ENCODE measurements around the gene ARMS2. TPM values are rescaled to one million over a fixed set of nuclear protein-coding genes. Genes with fewer than 3 reads are reported as not detected.

Gene ARMS2, protein sequence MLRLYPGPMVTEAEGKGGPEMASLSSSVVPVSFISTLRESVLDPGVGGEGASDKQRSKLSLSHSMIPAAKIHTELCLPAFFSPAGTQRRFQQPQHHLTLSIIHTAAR
- total RNA-seq, result not detected in 2 replicates
- long read RNA-seq, result 0 reads

DNA sequence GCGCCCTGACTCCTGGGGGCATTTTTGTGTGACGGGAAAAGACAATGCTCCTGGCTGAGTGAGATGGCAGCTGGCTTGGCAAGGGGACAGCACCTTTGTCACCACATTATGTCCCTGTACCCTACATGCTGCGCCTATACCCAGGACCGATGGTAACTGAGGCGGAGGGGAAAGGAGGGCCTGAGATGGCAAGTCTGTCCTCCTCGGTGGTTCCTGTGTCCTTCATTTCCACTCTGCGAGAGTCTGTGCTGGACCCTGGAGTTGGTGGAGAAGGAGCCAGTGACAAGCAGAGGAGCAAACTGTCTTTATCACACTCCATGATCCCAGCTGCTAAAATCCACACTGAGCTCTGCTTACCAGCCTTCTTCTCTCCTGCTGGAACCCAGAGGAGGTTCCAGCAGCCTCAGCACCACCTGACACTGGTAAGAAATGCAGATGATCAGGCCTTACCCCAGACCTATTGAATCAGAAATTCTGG is at the start of gene ARMS2:
TSS of gene ARMS2 (plus strand) at position 51 of the 478 bp plus-strand sequence. CDS start at position 126, 75 bp downstream.
- Mint-ChIP-seq H3K4me1 (ENCODE audit: unreplicated experiment) (peaks cover 43% of the 10 kb centered on the region), H3K27me3 (ENCODE audit: unreplicated experiment) (no peaks in the 10 kb centered on the region), H3K36me3 (ENCODE audit: unreplicated experiment) (no peaks in the 10 kb centered on the region), H3K9me3 (ENCODE audit: unreplicated experiment) (no peaks in the 10 kb centered on the region), H3K4me3 (ENCODE audit: unreplicated experiment) (no peak within 1 kb of the TSS), H3K27ac (ENCODE audit: unreplicated experiment) (peak within 1 kb of the TSS; percentile 56)
- DNase-seq (ENCODE audit: extremely low spot score, unreplicated experiment), result no peak
- TF ChIP-seq, protein P1, sequence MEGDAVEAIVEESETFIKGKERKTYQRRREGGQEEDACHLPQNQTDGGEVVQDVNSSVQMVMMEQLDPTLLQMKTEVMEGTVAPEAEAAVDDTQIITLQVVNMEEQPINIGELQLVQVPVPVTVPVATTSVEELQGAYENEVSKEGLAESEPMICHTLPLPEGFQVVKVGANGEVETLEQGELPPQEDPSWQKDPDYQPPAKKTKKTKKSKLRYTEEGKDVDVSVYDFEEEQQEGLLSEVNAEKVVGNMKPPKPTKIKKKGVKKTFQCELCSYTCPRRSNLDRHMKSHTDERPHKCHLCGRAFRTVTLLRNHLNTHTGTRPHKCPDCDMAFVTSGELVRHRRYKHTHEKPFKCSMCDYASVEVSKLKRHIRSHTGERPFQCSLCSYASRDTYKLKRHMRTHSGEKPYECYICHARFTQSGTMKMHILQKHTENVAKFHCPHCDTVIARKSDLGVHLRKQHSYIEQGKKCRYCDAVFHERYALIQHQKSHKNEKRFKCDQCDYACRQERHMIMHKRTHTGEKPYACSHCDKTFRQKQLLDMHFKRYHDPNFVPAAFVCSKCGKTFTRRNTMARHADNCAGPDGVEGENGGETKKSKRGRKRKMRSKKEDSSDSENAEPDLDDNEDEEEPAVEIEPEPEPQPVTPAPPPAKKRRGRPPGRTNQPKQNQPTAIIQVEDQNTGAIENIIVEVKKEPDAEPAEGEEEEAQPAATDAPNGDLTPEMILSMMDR (IDR thresholded peaks at IDR 0.05), result no peak

DNA sequence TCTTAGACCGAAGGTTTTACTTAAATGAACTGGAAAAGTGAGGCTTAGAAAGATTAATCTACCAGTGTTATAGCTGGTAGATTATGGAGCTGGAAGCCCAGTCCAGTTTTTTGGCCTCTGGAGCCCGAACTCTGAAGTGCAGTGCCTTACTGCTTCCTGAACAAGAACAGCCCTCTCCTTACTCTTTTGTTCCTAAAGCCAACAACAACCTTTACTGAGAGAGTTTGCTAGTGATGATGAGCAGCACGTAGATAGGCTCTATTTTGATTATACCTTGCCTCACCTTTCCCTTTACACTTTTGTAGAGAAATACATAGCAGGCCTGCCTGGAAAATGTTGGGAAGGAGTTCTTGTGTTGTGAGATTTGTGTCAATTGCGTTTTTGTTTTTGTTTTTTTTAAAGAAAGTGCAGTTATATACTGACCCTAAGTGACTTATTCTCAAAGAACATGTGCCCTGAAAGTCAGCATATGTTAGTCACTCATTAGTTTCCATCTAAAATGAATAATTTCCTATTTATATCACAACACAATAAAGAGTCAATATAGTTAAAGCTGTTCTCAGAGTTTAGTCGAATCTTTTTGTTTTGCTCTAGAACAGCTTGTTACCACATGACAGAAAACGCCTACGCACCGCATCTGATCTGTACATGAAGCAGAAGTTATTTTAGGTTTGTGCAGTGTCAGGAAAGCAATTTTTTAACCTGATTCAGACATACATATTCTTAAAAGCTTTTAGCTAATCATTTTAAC is 46.9 kb upstream of the ARMS2 start:
- H3K9me3 Mint-ChIP-seq (ENCODE audit: unreplicated experiment), result no peaks in the 10 kb centered on the region
- no peaks in the 10 kb centered on the region for H3K27me3 Mint-ChIP-seq (ENCODE audit: unreplicated experiment)
- TF ChIP-seq, protein P1 (IDR thresholded peaks at IDR 0.05), result no peak
- DNase-seq (ENCODE audit: extremely low spot score, unreplicated experiment), result no peak
- H3K36me3 Mint-ChIP-seq (ENCODE audit: unreplicated experiment), result peaks cover 38% of the 10 kb centered on the region
- H3K4me3 Mint-ChIP-seq (ENCODE audit: unreplicated experiment), result no peak overlapping the region
- peaks cover 13% of the 10 kb centered on the region for H3K4me1 Mint-ChIP-seq (ENCODE audit: unreplicated experiment)
- H3K27ac Mint-ChIP-seq (ENCODE audit: unreplicated experiment), result no peak overlapping the region

DNA sequence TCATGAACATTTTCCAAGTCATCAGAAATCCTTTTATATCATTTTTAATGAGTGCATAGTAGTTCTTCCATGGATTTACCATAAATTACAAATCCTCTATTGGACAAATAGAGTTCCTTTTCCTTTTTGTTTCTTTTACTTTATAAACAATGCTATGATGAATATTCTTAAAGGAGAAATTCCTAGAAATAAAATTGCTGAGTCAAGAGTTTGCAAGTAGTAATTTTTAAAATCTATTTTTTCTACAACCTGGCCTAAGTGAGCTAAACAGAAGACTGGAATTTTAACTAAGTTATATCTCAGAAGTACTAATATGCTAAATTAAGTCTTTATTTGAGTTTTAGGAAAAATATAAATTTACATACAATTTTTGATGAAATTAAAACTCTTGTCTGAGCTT is 41.1 kb upstream of the ARMS2 start:
- Mint-ChIP-seq H3K9me3 (ENCODE audit: unreplicated experiment) (no peaks in the 10 kb centered on the region), H3K36me3 (ENCODE audit: unreplicated experiment) (peaks cover 63% of the 10 kb centered on the region), H3K27me3 (ENCODE audit: unreplicated experiment) (no peaks in the 10 kb centered on the region), H3K27ac (ENCODE audit: unreplicated experiment) (no peak overlapping the region), H3K4me3 (ENCODE audit: unreplicated experiment) (no peak overlapping the region), H3K4me1 (ENCODE audit: unreplicated experiment) (peaks cover 24% of the 10 kb centered on the region)
- DNase-seq (ENCODE audit: extremely low spot score, unreplicated experiment), result no peak
- TF ChIP-seq, protein P1 (IDR thresholded peaks at IDR 0.05), result no peak

DNA sequence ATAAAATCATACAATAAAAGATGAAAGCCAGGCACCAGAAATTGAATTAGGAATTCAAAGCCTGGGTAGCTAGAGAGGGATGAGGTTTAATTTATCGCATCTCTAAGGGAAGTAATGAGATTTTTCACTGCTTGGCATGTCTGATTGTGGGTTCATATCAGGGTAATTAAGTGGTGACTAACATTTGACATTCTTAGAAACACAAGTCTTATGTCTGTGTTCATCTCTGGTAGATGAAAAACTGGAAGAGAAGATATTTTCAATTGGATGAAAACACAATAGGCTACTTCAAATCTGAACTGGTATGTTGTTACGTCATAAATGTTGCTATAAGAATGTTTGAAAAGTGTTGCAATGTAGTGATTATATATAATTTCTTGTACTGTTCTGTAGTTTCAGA is 36.8 kb upstream of the ARMS2 start:
- DNase-seq (ENCODE audit: extremely low spot score, unreplicated experiment), result no peak

DNA sequence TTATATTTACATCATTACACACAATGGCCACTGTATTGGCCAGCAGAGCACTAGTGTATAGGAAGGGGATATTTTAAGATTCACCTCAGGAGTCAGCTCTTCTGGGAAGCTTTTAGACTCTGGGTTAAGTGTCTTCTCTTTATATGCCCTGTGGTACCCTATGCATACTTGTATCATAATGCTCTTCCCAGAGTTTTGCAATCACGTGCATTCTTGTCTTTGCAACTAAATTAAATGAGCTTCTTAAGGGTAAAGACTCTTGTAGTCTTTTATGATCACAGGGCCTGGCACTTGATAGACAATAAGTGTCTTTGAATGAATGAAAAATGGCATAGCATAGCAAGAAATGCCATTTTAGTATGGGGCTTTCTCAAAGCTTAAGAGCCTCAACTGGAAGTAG is 35.4 kb upstream of the ARMS2 start:
- Mint-ChIP-seq H3K4me3 (ENCODE audit: unreplicated experiment) (no peak overlapping the region), H3K27ac (ENCODE audit: unreplicated experiment) (no peak overlapping the region), H3K4me1 (ENCODE audit: unreplicated experiment) (peaks cover 50% of the 10 kb centered on the region), H3K36me3 (ENCODE audit: unreplicated experiment) (peaks cover 64% of the 10 kb centered on the region), H3K27me3 (ENCODE audit: unreplicated experiment) (no peaks in the 10 kb centered on the region), H3K9me3 (ENCODE audit: unreplicated experiment) (no peaks in the 10 kb centered on the region)
- TF ChIP-seq, protein P1 (IDR thresholded peaks at IDR 0.05), result no peak
- DNase-seq (ENCODE audit: extremely low spot score, unreplicated experiment), result no peak

More for the DNA sequence above, 36.8 kb upstream of the ARMS2 start:
- H3K27me3 Mint-ChIP-seq (ENCODE audit: unreplicated experiment), result no peaks in the 10 kb centered on the region
- H3K36me3 Mint-ChIP-seq (ENCODE audit: unreplicated experiment), result peaks cover 67% of the 10 kb centered on the region
- H3K27ac Mint-ChIP-seq (ENCODE audit: unreplicated experiment), result peak overlapping the region; percentile 4
- no peaks in the 10 kb centered on the region for H3K9me3 Mint-ChIP-seq (ENCODE audit: unreplicated experiment)
- TF ChIP-seq, protein P1 (IDR thresholded peaks at IDR 0.05), result no peak
- peaks cover 50% of the 10 kb centered on the region for H3K4me1 Mint-ChIP-seq (ENCODE audit: unreplicated experiment)
- no peak overlapping the region for H3K4me3 Mint-ChIP-seq (ENCODE audit: unreplicated experiment)
